HK-2 (cell line): Measurements from ENCODE around the gene MPP3.
"Not testable (repeated sequence)": the region's sequence is repeated elsewhere in the genome, so short reads cannot be mapped to it uniquely, and the experiment has no call there.

Experiments
- DNase-seq: peaks from one replicate; pipeline ENCODE4 v3.0.0-alpha.2; 2018; ENCODE audit not compliant: unreplicated experiment

The MPP3 gene

DNA sequence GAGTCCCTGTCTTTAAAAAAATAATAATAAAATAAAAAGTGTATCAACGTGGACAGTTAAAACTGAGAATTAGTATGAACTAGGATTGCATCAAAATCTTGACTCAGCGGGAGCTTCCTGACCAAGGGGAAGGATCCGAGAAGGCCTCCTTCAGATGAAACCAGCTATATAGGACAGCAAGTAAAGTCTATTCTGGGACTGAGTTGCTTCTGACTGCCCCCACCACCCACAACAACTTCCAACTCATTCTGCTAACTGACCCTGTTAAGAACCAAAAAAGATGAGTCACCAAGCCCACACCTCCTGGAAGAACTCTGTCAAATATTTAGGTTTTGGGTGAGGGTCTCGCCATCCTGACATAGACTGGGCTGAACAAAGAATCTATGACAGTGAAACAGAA is 24.9 kb downstream of the MPP3 start:
- no peak for DNase-seq

- DNase-seq = no peak
Measured at GRCh38 chr17:43805117-43805516, 27.8 kb downstream of the MPP3 start.

DNA sequence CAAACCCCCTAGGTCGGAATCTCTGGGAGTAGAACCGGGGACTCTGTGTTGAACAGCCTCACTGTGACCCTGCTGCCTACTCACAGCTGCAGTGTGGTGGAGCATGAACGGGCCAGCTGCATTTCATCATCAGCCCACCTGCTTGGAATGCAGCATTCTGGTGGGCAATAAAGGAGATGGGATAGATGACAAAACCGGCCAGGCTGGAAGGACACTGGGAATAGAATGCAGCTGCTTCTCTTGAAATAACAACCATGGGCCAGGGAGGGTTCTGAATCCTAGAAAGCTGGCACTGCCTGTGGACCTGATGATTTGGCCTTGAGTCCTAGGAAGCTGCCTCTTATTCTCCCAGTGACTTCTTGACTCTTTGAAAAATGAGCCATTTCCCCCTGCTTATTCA is 29.2 kb downstream of the MPP3 start:
- no peak for DNase-seq

- no peak for DNase-seq
Measured at GRCh38 chr17:43801844-43802243, 31.1 kb downstream of the MPP3 start.

DNA sequence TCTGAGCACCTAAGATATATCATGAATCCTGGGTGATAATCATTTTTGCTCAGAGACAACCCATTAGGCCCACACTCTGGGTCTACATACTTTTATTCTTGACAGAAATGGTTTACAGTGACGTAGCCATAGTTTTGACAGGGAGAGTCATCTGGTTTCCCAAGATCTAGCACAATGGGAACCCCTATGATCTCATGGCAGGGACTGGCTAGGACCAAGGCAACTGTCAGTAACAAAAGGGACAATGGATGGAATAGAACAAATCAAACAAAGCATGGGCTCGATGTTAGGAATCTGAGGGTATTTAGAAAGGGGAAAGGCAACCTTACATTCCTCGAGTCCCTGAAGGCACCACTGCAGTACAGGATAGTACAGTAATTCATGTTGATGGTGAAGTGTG is 32.2 kb downstream of the MPP3 start:
- DNase-seq = no peak

GRCh38 chr17:43799047-43799446 is 33.9 kb downstream of the MPP3 start:
- DNase-seq = no peak

- DNase-seq = not testable (repeated sequence)
Measured at GRCh38 chr17:43798024-43798423, 34.9 kb downstream of the MPP3 start.

GRCh38 chr17:43792668-43793067 is 40.3 kb downstream of the MPP3 start:
- not testable (repeated sequence) for DNase-seq

DNA sequence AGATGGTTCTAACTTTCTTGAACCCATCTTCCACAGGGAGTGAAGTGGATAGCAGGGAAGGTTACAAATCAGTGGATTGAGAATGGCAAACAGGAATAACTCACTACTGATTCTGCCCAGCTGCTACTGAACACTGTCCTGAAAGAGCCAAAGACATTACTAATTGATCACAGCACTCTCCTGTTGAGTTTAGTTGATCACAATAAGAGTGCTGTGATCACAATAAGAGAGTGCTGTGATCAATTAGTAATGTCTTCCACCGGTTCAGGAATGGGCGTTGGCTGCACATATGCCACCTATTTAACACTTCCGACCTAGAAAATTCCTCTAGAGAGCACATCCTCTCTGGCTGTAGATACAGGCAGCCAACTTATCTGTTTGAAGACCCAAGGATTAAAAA is 41.4 kb downstream of the MPP3 start:
- no peak for DNase-seq

GRCh38 chr17:43790311-43790940 is 42.5 kb downstream of the MPP3 start:
- no peak for DNase-seq

DNA sequence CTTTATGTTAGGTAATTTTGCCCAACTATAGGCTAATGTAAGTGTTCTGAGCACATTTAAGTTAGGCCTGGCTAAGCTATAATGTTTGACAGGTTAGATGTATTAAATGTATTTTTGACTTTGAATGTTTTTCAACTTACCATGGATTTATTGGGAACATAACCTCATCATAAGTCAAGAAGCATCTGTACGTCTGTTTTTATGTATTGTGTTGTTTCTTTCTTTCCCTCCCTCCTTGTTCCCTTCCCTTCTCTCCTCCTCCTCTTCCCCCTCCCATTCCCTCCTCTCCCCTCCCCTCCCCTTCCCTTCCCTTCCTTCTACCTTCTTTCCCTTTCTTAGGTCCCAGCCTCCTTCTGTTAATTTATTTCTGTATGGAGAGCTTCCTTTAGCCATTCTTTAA is 43.5 kb downstream of the MPP3 start:
- DNase-seq = no peak

GRCh38 chr17:43788540-43788939 is 44.4 kb downstream of the MPP3 start:
- DNase-seq = no peak

DNA sequence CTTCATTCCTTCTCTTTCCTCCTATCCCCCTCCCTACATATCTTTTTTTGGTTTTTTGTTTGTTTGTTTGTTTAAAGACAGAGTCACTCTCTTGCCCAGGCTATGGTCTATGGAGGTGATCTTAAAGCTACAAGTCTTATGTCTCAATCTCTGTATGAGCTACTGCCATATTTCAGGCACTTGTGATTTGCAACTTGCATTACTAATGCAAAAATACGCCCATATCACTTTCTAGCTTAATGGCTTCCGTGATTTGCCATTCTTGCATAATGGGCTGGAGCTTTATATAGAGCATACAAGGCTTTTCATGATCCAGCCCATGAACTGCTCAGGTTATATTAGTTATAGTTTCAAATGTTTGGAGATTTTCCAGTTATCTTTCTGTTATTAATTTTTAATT is 45.2 kb downstream of the MPP3 start:
- DNase-seq = no peak

- DNase-seq = no peak
Measured at GRCh38 chr17:43784628-43785101, 48.3 kb downstream of the MPP3 start.

DNA sequence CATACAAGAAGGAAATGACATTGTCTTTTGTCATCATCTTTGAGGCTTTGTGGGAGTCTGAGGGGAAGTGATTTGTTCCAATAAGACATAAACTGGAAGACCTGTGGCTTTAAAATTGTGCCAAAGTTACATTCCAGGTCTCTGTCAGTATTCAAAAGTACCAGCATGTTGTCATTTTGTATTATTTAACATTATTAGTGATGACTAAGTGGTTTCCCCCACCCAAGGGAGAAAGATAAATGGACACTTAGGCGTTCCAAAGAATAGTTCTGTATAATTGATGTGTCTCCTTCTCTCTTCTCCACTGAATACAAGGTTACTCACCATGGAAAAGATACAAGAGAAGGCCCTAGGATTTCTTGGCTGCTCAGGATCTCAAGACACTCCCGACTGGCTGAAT is 48.9 kb downstream of the MPP3 start:
- DNase-seq = no peak

- no peak for DNase-seq
Measured at GRCh38 chr17:43782913-43783680, 49.8 kb downstream of the MPP3 start.

- no peak for DNase-seq
Measured at GRCh38 chr17:43780135-43780534, 52.8 kb downstream of the MPP3 start, which contains the start of gene CFAP97D1. CFAP97D1 (plus strand) TSS chr17:43780435; CDS start chr17:43780463, 28 bp downstream.

DNA sequence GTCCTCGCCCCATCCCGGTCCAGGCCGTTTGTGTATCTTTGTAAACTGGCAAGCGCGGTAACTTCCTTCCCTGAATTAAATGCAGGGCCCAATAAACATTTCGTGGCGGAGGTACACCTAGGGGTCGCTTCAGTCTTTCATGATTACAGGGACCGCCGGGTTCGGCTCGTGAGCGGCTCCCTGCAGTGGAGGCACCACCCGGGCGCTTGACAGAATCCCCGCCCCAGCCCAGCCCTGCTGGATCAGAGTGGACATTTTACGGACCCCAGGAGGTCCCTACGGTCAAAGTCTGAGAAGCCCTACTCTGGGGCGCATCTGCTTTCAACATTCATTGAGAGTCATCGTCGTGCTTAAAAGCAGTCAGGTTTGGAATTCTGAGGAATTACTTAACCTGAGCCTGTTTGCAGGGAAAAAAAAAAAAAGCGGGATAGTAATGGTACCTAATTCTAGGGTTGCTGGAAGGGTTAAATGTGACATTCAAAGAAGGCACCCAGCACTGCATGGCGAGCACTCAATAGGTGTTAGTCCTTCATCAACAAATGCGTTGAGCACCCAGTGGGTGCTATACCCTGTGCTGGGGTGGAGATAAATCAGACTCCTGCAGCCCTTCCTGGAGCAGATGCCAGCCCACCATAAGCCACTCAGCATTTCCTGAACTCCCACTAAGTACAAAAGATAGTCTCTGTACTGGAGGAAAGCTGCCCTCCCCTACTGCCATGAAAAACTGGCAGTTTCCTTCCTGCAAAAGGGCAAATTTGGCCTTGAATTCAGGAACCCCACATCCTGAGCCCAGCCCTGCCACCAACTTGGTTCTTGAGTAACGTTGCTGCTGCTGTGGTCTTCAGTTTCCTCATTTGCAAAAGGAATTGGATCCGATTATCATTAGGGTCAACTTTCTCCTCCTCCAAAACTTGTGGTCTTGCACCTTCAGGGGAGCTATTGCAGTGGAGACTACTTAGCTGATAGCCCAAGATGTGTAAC is 53.5 kb downstream of the MPP3 start:
- no peak for DNase-seq

DNA sequence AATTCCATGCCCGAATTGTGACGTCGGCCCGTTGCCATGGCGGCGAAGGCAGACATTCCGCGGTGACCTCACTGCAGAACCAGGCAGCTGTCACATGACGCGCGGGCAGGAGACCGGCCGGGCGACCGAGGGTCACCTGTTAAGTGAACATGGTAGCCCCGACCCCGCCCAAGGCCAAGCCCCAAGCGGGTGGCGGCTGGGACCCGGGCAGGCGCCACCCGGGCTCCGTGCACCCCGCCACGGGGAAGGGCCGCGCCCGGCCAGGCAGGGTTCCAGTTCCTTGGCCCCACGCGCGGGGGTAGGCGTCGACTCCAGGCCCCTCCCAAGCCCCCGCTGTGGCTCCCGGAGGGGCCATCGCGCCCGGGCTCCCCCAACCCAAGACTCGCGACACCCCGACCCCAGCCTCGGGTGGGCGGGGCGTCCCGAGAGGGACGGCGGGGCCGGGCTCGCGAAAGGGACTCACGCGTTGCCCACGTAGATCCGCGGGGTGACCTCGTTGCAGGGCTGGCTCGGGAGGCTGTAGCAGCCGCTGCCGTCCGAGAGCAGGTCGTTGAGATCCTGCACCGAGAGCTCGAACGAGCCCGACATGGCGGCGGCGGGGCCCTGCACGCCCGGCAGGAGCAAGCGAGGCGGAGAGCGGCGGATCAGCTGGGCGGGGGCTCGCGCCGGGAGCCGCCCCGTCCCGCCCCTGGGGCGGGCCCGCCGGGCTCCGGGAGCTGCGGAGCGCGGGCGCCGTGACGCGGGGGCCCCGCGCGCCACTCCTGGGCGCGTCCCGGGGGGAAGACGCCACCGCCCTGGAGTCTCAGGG is 54.4 kb downstream of the MPP3 start, which contains the start of gene DUSP3:
Gene DUSP3, minus strand, starts transcription at position 641 of the 808 bp plus-strand sequence. Its CDS starts 53 bp downstream, at position 588.
- DNase-seq = peak; percentile 93

DNA sequence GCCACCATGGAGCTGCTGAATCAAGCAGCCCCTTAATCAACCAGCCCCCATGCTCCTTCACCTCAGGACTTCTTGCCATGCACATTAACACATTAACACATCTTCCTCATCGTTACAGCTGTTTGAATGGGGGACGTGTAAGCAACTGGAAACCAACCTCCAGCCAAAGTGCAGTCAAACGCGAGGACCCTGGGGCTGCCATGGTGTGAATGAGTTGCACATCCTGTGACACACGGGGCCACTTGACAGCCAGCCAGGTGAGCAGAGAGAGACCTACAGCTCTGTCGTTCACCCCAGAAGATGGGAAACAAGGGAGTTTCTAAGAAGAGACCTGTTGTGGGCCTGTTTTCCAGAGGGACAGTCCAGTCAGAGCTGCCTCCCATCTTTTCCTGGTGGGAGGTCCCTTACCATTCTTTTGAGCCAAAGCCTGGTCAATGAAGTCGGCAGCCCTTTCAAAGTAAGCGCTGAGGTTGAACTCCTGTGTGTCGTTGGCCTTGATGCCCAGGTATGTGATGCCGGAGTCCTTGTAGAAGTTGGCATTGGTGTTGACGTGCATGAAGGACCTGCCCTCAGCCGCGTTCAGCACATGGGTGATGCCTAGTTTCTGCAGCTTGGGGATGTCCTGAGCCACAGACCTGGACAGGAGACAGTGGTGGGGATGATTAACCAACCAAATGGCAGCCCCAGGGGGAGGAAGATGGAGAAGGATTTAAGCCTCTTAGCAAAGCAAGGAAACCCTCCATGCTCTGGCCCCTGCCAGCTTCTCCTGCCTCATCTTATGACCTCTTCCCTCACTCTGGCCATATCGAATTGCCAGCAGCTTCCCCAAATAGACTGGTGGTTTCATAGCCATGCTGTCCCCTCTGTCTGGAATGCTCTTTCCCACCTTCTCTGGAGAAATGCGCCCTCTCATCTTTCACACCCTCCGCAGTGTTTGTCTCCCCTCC is 58.4 kb downstream of the MPP3 start:
- DNase-seq = no peak
